ENCODE measurements around the gene TDP2. TPM values are rescaled to one million over a fixed set of nuclear protein-coding genes. Genes with fewer than 3 reads are reported as not detected.
A peak's percentile ranks its signal among the peaks of the same experiment; 100 is the strongest.

Gene TDP2, protein sequence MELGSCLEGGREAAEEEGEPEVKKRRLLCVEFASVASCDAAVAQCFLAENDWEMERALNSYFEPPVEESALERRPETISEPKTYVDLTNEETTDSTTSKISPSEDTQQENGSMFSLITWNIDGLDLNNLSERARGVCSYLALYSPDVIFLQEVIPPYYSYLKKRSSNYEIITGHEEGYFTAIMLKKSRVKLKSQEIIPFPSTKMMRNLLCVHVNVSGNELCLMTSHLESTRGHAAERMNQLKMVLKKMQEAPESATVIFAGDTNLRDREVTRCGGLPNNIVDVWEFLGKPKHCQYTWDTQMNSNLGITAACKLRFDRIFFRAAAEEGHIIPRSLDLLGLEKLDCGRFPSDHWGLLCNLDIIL
- 33.6 TPM for total RNA-seq (2021; ENCODE audit: unreplicated experiment)
- 42.7 TPM for polyA plus RNA-seq (2012; ENCODE audit: insufficient read length)
- Bru-seq, nascent RNA: percentile 90 among the genes with signal in this experiment
- BruChase-seq, experiment 1, labeled RNA remaining after a 2-hour chase: percentile 91 among the genes with signal in this experiment
- percentile 89 among the genes with signal in this experiment for BruChase-seq, experiment 2, labeled RNA remaining after a 6-hour chase
- long read RNA-seq, transcript TDP2-202 (7 exons, 2,071 nt): major isoform, 41 of 54 reads
- long read RNA-seq, partial matches to known transcripts: 6 of 54 reads
- long read RNA-seq, other reads (novel, unspliced or antisense): 7 of 54 reads

DNA sequence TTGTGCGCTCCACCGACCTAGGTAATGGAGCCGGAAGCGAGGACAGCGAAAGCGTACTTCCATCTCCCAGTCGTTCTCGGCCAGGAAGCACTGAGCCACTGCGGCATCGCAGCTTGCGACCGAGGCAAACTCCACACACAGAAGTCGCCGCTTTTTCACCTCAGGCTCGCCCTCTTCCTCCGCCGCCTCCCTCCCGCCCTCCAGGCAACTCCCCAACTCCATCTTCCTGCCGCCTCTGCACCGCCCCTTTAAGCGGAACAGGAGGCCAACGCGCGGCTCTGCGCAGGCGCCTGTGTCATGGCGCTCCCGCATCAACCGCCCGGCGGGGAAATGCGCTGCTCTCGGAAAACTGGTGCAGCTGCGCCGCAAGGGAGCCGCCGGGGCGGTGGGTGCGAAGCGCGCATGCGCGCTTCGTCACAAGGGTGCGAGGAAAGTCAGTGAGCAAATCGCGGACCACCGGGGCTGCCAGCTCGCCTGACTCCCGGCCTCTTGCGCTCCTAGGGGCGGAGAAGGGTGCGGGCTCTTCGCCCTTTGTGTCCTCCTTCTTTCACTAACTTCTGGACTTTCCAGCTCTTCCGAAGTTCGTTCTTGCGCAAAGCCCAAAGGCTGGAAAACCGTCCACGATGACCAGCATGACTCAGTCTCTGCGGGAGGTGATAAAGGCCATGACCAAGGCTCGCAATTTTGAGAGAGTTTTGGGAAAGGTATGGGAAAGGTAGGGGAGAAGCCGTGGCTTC is at the start of gene TDP2, which contains the start of gene ACOT13:
TSS of gene TDP2 (minus strand) at position 259 of the 737 bp plus-strand sequence. CDS start at position 222, 37 bp downstream.
TSS of gene ACOT13 (plus strand) at position 437 of the 737 bp plus-strand sequence. CDS start at position 624, 187 bp downstream.
- no peaks in the 10 kb centered on the region for H3K27me3 ChIP-seq (ENCODE audit: control insufficient read depth, insufficient read depth, low read length)
- H3K9me3 ChIP-seq (ENCODE audit: control insufficient read depth, insufficient read depth, low read depth, low read length): no peaks in the 10 kb centered on the region
- ATAC-seq (peak; percentile 98), DNase-seq (ENCODE audit: low read depth, low spot score) (peak; percentile 82)
- no TSS peak for BruUV-seq (replicated peaks)
- peaks cover 11% of the 10 kb centered on the region for H3K4me1 ChIP-seq (ENCODE audit: control insufficient read depth, insufficient read depth, low read length)
- POLR2A ChIA-PET: no interaction called here
- CTCF ChIA-PET: interaction anchor here (0.6 kb wide), 2 partner anchors 87 to 234 kb away, joined by 3 read pairs; no protein-coding TSS in a partner anchor
- H3K27ac ChIP-seq (ENCODE audit: low read length): peak within 1 kb of the TSS; percentile 99
- peaks cover 11% of the 10 kb centered on the region for H3K36me3 ChIP-seq (ENCODE audit: control insufficient read depth, insufficient read depth, low read length)
- intact Hi-C loops (cut with micrococcal nuclease; ENCODE audit: unreplicated experiment) (no loop called here), in situ Hi-C loops (cut with HindIII; ENCODE audit: low pct_unique_long_range_greater_than_20kb, low sequenced_read_pairs) (no loop called here)
- TF ChIP-seq SIN3A (IDR thresholded peaks at IDR 0.05; ENCODE audit: borderline replicate concordance, insufficient read depth, low read depth, low read length) (no peak), REST (IDR thresholded peaks at IDR 0.05; ENCODE audit: insufficient read depth in 1 of 2, low read depth in 2 of 2, low read length in 1 of 2) (no peak; a peak in 2 of 4 replicates), CTCF (IDR thresholded peaks at IDR 0.05) (peak; percentile 56), POLR2AphosphoS5 (IDR thresholded peaks at IDR 0.05; ENCODE audit: low read depth, low read length) (peak; percentile 87), TCF7L2 (IDR thresholded peaks at IDR 0.05; ENCODE audit: low read depth, low read length) (peak; percentile 54; the same call in 1 of the 2 replicates)
- peak within 1 kb of the TSS; percentile 99 to 100 for H3K4me3 ChIP-seq (ENCODE audit: low read depth in 2 of 2, low read length in 2 of 2)

DNA sequence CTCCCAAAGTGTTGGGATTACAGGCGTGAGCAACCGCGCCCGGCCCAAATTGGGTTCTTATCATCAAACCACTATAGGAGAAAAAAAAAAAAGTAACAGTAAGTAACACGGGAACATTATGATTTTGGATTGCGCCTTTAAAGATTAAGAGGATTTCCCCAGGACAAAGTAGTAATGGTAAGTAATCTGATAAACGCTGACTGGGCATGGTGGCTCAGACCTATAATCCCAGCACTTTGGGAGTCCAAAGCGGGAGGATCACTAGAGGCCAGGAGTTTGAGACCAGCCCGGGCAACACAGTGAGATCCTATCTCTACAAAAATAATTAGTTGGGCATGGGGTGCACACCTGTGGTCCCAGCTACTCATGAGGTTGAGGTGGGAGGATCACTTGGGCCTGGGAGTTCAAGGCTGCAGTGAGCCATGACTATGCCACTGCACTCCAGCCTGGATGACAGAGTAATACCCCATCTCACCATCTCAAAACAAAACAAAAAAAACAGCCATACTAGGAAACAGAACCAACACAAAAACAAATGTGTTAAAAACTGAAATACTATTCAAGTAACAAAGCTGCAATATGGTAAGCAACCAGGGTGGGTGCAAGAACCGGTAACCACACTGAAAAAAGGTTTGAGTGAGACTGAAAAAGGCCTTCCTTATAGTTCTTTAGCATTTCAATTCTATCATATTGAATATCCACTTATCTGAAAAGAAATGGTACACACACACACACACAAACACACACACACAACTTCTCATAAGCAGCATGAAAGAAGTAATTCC is 44.0 kb upstream of the TDP2 start:
- Histone ChIP-seq H3K27me3 (ENCODE audit: control insufficient read depth, insufficient read depth, low read length) (no peaks in the 10 kb centered on the region), H3K4me1 (ENCODE audit: control insufficient read depth, insufficient read depth, low read length) (no peaks in the 10 kb centered on the region; the same call in 1 of the 2 replicates), H3K36me3 (ENCODE audit: control insufficient read depth, insufficient read depth, low read length) (peaks cover 74% of the 10 kb centered on the region), H3K27ac (ENCODE audit: low read length) (no peak overlapping the region), H3K4me3 (ENCODE audit: low read depth in 2 of 2, low read length in 2 of 2) (no peak overlapping the region), H3K9me3 (ENCODE audit: control insufficient read depth, insufficient read depth, low read depth, low read length) (no peaks in the 10 kb centered on the region)
- TF ChIP-seq POLR2AphosphoS5 (IDR thresholded peaks at IDR 0.05; ENCODE audit: low read depth, low read length) (no peak), REST (IDR thresholded peaks at IDR 0.05; ENCODE audit: insufficient read depth in 1 of 2, low read depth in 2 of 2, low read length in 1 of 2) (no peak), SIN3A (IDR thresholded peaks at IDR 0.05; ENCODE audit: borderline replicate concordance, insufficient read depth, low read depth, low read length) (no peak), TCF7L2 (IDR thresholded peaks at IDR 0.05; ENCODE audit: low read depth, low read length) (no peak), CTCF (IDR thresholded peaks at IDR 0.05) (no peak)
- in situ Hi-C loops (cut with HindIII; ENCODE audit: low pct_unique_long_range_greater_than_20kb, low sequenced_read_pairs): no loop called here
- ATAC-seq: no peak; the same call in 1 of the 2 replicates
- ChIA-PET CTCF (no interaction called here), POLR2A (no interaction called here)
- intact Hi-C loops (cut with micrococcal nuclease; ENCODE audit: unreplicated experiment): no loop called here
- DNase-seq (ENCODE audit: low read depth, low spot score): no peak
- BruUV-seq (replicated peaks): no TSS peak
